Liver (tissue), 9 donors: ENCODE results near the gene RXRG. TPM values are rescaled to one million over a fixed set of nuclear protein-coding genes. Genes with fewer than 3 reads are reported as not detected.

Experiments
- DNase-seq: peaks from one replicate; pipeline ENCODE4 v3.0.0-alpha.2; 2017; ENCODE audit warnings: low spot score
- H3K27ac ChIP-seq, 2 donors: one replicate each; pipeline ENCODE4 v1.7.0; 2013; ENCODE audit warnings: inconsistent platforms in 2 of 2, low read length in 2 of 2, control low read depth in 1 of 2, low read depth in 1 of 2, mild to moderate bottlenecking in 1 of 2
- H3K27me3 ChIP-seq, 4 donors: one replicate each; pipeline versions ENCODE4 v1.6.1 to v1.7.0; 2013; ENCODE audit warnings: low read length in 3 of 4, inconsistent platforms in 1 of 4, mild to moderate bottlenecking in 1 of 4, moderate library complexity in 1 of 4; ENCODE audit not compliant: control insufficient read depth in 4 of 4, insufficient read depth in 4 of 4
- H3K36me3 ChIP-seq, 4 donors: one replicate each; pipeline versions ENCODE4 v1.6.1 to v1.7.0; 2013; ENCODE audit warnings: low read length in 3 of 4, mild to moderate bottlenecking in 3 of 4, low read depth in 1 of 4, moderate library complexity in 1 of 4; ENCODE audit not compliant: control insufficient read depth in 4 of 4, insufficient read depth in 3 of 4
- H3K4me1 ChIP-seq, 4 donors: one replicate each; pipeline versions ENCODE4 v1.6.1 to v1.7.0; 2013; ENCODE audit warnings: low read length in 3 of 4, mild to moderate bottlenecking in 3 of 4, moderate library complexity in 1 of 4; ENCODE audit not compliant: control insufficient read depth in 4 of 4, insufficient read depth in 4 of 4
- H3K4me3 ChIP-seq, 3 donors: one replicate each; pipeline versions ENCODE4 v1.6.1 to v1.7.0; 2013; ENCODE audit warnings: low read length in 3 of 3, control low read depth in 1 of 3, low read depth in 1 of 3, mild to moderate bottlenecking in 1 of 3
- H3K9ac ChIP-seq, 2 donors: one replicate each; pipeline ENCODE4 v1.7.0; 2013; ENCODE audit warnings: low read length in 2 of 2, mild to moderate bottlenecking in 2 of 2, moderate library complexity in 2 of 2, control low read depth in 1 of 2, low read depth in 1 of 2
- H3K9me3 ChIP-seq, 4 donors: one replicate each; pipeline versions ENCODE4 v1.6.1 to v1.7.0; 2013; ENCODE audit warnings: low read length in 3 of 4; ENCODE audit not compliant: control insufficient read depth in 4 of 4
- ATF3 ChIP-seq: IDR thresholded peaks from 2 replicates; pipeline ENCODE4 v1.6.1; 2016; ENCODE audit warnings: antibody characterized with exemption
- CTCF ChIP-seq: fragments of 150-350 bp; IDR thresholded peaks from 2 replicates; pipeline ENCODE4 v1.5.1; 2017; ENCODE audit warnings: improper control_type of control experiment, low read depth, low read length; ENCODE audit not compliant: missing input control
- EGR1 ChIP-seq, 2 donors: IDR thresholded peaks; 2 replicates each; pipeline ENCODE4 v1.6.1; 2016 to 2018; ENCODE audit warnings: antibody characterized with exemption in 2 of 2, low read depth in 2 of 2
- FOXA1 ChIP-seq: IDR thresholded peaks from 2 replicates; pipeline ENCODE4 v1.6.1; 2016; ENCODE audit warnings: antibody characterized with exemption
- FOXA2 ChIP-seq: IDR thresholded peaks from 2 replicates; pipeline ENCODE4 v1.6.1; 2016; ENCODE audit warnings: antibody characterized with exemption
- GABPA ChIP-seq, 2 donors: IDR thresholded peaks in 1 of 2; conservative IDR thresholded peaks in 1 of 2; 2 replicates each; pipeline ENCODE4 v1.6.1; 2016; ENCODE audit warnings: antibody characterized with exemption in 2 of 2, mild to moderate bottlenecking in 1 of 2, moderate library complexity in 1 of 2
- HNF4A ChIP-seq, 2 donors: conservative IDR thresholded peaks; 2 replicates each; pipeline ENCODE4 v1.6.1; 2016; ENCODE audit warnings: antibody characterized with exemption in 2 of 2, mild to moderate bottlenecking in 2 of 2
- HNF4G ChIP-seq: IDR thresholded peaks from 2 replicates; pipeline ENCODE4 v1.6.1; 2016; ENCODE audit warnings: antibody characterized with exemption
- JUND ChIP-seq, 2 donors: IDR thresholded peaks; 2 replicates each; pipeline ENCODE4 v1.6.1; 2016; ENCODE audit warnings: antibody characterized with exemption in 2 of 2
- MAX ChIP-seq: IDR thresholded peaks from 2 replicates; pipeline ENCODE4 v1.6.1; 2016; ENCODE audit warnings: antibody characterized with exemption
- NR2F2 ChIP-seq: IDR thresholded peaks from 2 replicates; pipeline ENCODE4 v1.6.1; 2016; ENCODE audit warnings: antibody characterized with exemption
- RAD21 ChIP-seq, 2 donors: IDR thresholded peaks; 2 replicates each; pipeline ENCODE4 v1.6.1; 2016; ENCODE audit warnings: antibody characterized with exemption in 2 of 2, mild to moderate bottlenecking in 2 of 2
- REST ChIP-seq: IDR thresholded peaks from 2 replicates; pipeline ENCODE4 v1.6.1; 2016; ENCODE audit warnings: antibody characterized with exemption, mild to moderate bottlenecking
- RXRA ChIP-seq, 2 donors: IDR thresholded peaks; 2 replicates each; pipeline ENCODE4 v1.6.1; 2017 to 2018; ENCODE audit warnings: antibody characterized with exemption in 2 of 2, mild to moderate bottlenecking in 1 of 2
- SP1 ChIP-seq: IDR thresholded peaks from 2 replicates; pipeline ENCODE4 v1.6.1; 2018; ENCODE audit warnings: antibody characterized with exemption, mild to moderate bottlenecking
- TAF1 ChIP-seq: conservative IDR thresholded peaks from 2 replicates; pipeline ENCODE4 v1.6.1; 2016; ENCODE audit warnings: antibody characterized with exemption, mild to moderate bottlenecking
- YY1 ChIP-seq: IDR thresholded peaks from 2 replicates; pipeline ENCODE4 v1.6.1; 2016; ENCODE audit warnings: antibody characterized with exemption, mild to moderate bottlenecking
- ZBTB33 ChIP-seq: IDR thresholded peaks from 2 replicates; pipeline ENCODE4 v1.6.1; 2016; ENCODE audit warnings: antibody characterized with exemption
- WGBS: extraction: QIAGEN DNeasy Blood & Tissue Kit; methylation state at CpG from one replicate; pipeline ENCODE4 v1.1.7; 2013; 5-methylcytosine and 5-hydroxymethylcytosine counted together
- polyA plus RNA-seq, 2 donors: library from polyadenylated mRNA; stranded (reverse) in 1 of 2; unstranded in 1 of 2; fragments of 200-250 nt in 1 of 2; fragments of >200 nt in 1 of 2; fragmentation: Nextera tagmentation in 1 of 2; extraction: Ambion mirVana in 1 of 2; gene quantifications; one replicate each; pipeline versions ENCODE4 v1.2.1 to v1.2.3, GENCODE V29; 2013 to 2015
- total RNA-seq, 2 donors: library from RNA; depleted of rRNA; stranded (reverse); fragments of >200 nt; gene quantifications; one replicate each; pipeline ENCODE4 v1.2.3, GENCODE V29; 2014
- donor health status: healthy.
- donor health status: healthy.
- donor health status: healthy.
- donor health status: healthy.
- donor health status: healthy.

RXRG gene
- total and polyA plus RNA-seq, 4 donors = 0.12 to 0.44 (median 0.42) TPM; not detected in 1

GRCh38 chr1:165468726-165469249 is 23.9 kb upstream of the RXRG start:
- Histone ChIP-seq H3K9ac (no peak overlapping the region), H3K36me3 (no peaks in the 10 kb centered on the region), H3K9me3 (no peaks in the 10 kb centered on the region), H3K27ac (no peak overlapping the region), H3K4me3 (no peak overlapping the region), H3K4me1 (no peaks in the 10 kb centered on the region), H3K27me3 (no peaks in the 10 kb centered on the region)
- 94% methylated on average over 6 of the region's 6 CpGs for WGBS
- TF ChIP-seq ATF3 (no peak), GABPA (IDR thresholded peaks at IDR 0.05 in 1 of 2, conservative IDR thresholded peaks at IDR 0.05 in 1 of 2) (no peak), CTCF (no peak), ZBTB33 (no peak), FOXA2 (no peak), TAF1 (no peak), NR2F2 (no peak), JUND (IDR thresholded peaks at IDR 0.05) (no peak), MAX (no peak), EGR1 (IDR thresholded peaks at IDR 0.05; ENCODE audit: low read depth in 2 of 2) (no peak), HNF4G (no peak), SP1 (no peak), YY1 (no peak), FOXA1 (no peak)
- DNase-seq = no peak

- no peak overlapping the region for H3K4me3 ChIP-seq
- no peaks in the 10 kb centered on the region for H3K9me3 ChIP-seq
- H3K36me3 ChIP-seq = no peaks in the 10 kb centered on the region
- H3K9ac ChIP-seq = no peak overlapping the region
- H3K27me3 ChIP-seq = no peaks in the 10 kb centered on the region
- 43% methylated on average over 2 of the region's 2 CpGs for WGBS
- no peak for DNase-seq
- TF ChIP-seq NR2F2 = no peak
- TF ChIP-seq RXRA (IDR thresholded peaks at IDR 0.05) = no peak
- no peak for TF ChIP-seq YY1
- TF ChIP-seq REST = no peak
- no peak for TF ChIP-seq SP1
- TF ChIP-seq FOXA2 = no peak
- TF ChIP-seq ATF3 = no peak
- TF ChIP-seq RAD21 (IDR thresholded peaks at IDR 0.05) = no peak
- TF ChIP-seq TAF1 = no peak
- TF ChIP-seq MAX = no peak
- TF ChIP-seq GABPA (IDR thresholded peaks at IDR 0.05 in 1 of 2, conservative IDR thresholded peaks at IDR 0.05 in 1 of 2) = no peak
- TF ChIP-seq FOXA1 = no peak
- TF ChIP-seq CTCF = no peak
- TF ChIP-seq EGR1 (IDR thresholded peaks at IDR 0.05; ENCODE audit: low read depth in 2 of 2) = no peak
- TF ChIP-seq HNF4G = no peak
- no peak for TF ChIP-seq ZBTB33
- no peak for TF ChIP-seq HNF4A (conservative IDR thresholded peaks at IDR 0.05)
- H3K27ac ChIP-seq = no peak overlapping the region
- H3K4me1 ChIP-seq = no peaks in the 10 kb centered on the region
Measured at GRCh38 chr1:165468253-165468652, 23.3 kb upstream of the RXRG start.
